ENCODE results near the gene UQCRHL.
"Not testable (repeated sequence)": the region's sequence is repeated elsewhere in the genome, so short reads cannot be mapped to it uniquely, and the experiment has no call there.

The UQCRHL gene

DNA sequence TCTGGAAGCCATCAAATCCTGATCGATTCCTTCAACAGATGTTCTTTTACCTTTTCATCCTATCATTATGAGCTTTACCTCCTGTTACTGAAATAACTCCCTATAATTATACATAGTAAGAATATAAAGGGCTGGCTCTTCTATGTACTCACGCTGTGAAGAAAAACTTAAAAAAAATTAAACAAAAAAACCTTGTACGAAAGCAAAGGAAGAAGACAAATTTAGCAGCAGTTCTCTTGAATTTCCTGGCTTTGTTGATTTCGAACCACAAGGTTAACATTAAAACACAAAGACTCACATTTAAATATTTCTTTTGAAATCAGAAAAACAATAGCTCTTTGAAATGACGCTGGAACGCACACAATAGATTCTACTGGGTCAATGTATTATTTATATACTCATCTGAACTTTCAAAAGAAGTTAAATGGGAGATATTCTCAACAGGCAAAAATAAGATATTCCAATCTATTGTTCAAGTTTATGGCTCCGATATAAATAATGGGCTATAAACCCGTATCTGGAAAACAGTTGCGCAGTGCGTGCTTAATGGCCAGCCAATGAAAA, 26.5 kb upstream of the UQCRHL start:
- H3K4me3 ChIP-seq (ENCODE audit: low read depth, low read length) = peak overlapping the region; percentile 77
- no peak for DNase-seq (ENCODE audit: low read depth)
- TF ChIP-seq, protein P1, sequence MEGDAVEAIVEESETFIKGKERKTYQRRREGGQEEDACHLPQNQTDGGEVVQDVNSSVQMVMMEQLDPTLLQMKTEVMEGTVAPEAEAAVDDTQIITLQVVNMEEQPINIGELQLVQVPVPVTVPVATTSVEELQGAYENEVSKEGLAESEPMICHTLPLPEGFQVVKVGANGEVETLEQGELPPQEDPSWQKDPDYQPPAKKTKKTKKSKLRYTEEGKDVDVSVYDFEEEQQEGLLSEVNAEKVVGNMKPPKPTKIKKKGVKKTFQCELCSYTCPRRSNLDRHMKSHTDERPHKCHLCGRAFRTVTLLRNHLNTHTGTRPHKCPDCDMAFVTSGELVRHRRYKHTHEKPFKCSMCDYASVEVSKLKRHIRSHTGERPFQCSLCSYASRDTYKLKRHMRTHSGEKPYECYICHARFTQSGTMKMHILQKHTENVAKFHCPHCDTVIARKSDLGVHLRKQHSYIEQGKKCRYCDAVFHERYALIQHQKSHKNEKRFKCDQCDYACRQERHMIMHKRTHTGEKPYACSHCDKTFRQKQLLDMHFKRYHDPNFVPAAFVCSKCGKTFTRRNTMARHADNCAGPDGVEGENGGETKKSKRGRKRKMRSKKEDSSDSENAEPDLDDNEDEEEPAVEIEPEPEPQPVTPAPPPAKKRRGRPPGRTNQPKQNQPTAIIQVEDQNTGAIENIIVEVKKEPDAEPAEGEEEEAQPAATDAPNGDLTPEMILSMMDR (conservative IDR thresholded peaks at IDR 0.05; ENCODE audit: low read depth, low read length) = no peak

DNA sequence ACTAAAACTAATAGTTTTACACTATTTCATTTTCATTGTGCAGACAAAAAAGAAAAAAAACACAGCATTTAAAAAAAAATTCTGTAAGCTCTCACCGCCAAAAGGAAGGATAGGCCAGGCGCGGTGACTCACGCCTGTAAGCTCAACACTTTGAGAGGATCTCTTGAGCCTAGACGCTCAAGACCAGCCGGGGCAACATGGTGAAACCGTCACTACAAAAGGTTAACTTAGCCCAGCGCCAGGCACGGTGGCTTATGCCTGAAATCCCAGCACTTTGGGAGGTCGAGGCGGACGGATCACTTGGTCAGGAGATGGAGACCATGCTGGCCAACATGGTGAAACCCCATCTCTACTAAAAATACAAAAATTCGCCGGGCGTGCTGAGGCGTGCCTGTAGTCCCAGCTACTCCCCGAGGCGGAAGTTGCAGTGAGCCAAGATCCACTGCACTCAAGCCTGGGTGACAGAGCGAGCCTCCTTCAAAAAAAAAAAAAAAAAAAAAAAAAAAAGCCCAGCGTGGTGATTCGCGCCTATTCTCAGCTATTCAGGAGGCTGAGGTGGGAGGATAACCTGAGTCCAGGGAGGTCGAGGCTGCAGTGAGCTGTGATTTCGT, 25.7 kb upstream of the UQCRHL start:
- TF ChIP-seq, protein P1 (conservative IDR thresholded peaks at IDR 0.05; ENCODE audit: low read depth, low read length) = no peak
- peak overlapping the region; percentile 77 for H3K4me3 ChIP-seq (ENCODE audit: low read depth, low read length)
- DNase-seq (ENCODE audit: low read depth) = no peak

DNA sequence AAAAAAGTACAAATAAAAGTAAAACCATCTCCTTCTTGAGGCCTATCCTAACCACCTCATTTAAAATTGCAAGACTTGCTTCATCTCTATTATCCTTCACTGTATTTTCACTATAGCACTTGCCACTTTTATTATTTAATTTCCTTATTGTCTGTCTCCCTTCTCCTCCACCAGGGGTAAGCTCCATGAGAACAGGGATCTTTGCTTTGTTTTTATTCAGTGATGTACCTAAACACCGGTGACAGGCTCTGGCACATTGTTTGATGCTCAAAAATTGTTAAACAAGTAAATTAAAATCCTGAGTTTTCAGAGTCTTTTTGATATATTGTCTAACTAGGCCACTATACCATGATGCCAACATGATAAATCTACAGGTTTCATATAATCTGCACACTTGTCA, 22.8 kb upstream of the UQCRHL start:
- no peak for DNase-seq (ENCODE audit: low read depth)
- TF ChIP-seq, protein P1 (conservative IDR thresholded peaks at IDR 0.05; ENCODE audit: low read depth, low read length) = no peak
- no peak overlapping the region for H3K4me3 ChIP-seq (ENCODE audit: low read depth, low read length)

DNA sequence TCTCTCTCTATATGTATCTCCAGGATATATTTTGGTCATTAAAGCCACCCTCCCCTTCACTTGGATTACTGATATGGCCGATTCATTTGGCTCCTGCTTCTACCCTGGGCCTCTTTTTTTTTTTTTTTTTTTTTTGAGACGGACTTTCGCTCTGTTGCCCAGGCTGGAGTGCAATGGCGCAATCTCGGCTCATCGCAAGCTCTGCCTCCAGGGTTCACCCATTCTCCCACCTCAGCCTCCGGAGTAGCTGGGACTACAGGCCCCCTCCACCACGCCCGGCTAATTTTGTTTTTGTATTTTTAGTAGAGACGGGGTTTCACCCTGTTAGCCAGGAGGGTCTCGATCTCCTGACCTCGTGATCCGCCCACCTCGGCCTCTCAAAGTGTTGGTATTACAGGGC, 21.5 kb upstream of the UQCRHL start:
- not testable (repeated sequence) for H3K4me3 ChIP-seq (ENCODE audit: low read depth, low read length); DNase-seq (ENCODE audit: low read depth)

DNA sequence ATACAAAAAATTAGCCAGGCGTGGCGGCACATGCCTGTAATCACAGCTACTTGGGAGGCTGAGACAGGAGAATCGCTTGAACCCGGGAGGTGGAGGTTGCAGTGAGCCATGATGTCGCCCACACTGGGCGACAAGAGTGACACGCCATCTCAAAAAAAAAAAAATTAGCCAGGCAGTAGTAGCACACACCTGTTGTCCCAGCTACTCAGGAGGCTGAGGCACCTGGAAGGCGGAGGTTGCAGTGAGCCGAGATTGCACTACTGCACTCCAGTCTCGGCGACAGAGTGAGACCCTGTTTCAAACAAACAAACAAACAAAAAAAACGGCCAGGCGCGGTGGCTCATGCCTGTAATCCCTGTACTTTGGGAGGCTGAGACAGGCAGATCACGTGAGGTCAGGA, 20.1 kb upstream of the UQCRHL start:
- not testable (repeated sequence) for DNase-seq (ENCODE audit: low read depth); H3K4me3 ChIP-seq (ENCODE audit: low read depth, low read length)

DNA sequence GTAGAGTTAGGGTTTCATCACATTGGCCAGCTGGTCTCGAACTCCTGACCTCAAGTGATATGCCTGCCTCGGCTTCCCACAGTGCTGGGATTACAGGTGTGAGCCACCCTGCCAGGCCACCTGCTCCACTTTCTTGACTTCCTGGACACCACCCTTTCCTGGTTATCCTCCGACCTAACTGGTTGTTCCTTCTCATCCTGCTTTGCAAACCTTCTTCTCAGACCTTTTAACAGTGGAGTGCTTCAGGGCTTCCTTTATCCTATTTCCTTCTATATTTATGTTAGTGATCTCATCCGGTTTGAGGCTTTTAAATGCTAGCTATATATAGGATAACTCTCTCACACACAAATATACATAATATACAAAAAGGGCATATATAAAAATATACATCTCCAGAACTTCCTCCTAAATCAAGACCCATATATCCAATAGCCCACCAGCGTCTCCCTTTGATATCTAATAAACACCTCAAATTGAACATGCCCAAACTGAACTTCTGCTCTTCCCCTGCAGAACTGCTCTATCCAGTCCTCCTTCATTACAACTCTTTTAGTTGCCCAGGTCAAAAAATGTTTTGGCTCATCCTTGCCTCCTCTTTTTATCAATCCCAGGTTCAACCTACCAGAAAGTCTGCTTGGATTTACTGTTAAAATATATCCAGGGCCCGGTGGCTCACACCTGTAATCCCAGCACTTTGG, 19.5 kb upstream of the UQCRHL start:
- TF ChIP-seq, protein P1 (conservative IDR thresholded peaks at IDR 0.05; ENCODE audit: low read depth, low read length) = no peak
- no peak for DNase-seq (ENCODE audit: low read depth)
- no peak overlapping the region for H3K4me3 ChIP-seq (ENCODE audit: low read depth, low read length)

DNA sequence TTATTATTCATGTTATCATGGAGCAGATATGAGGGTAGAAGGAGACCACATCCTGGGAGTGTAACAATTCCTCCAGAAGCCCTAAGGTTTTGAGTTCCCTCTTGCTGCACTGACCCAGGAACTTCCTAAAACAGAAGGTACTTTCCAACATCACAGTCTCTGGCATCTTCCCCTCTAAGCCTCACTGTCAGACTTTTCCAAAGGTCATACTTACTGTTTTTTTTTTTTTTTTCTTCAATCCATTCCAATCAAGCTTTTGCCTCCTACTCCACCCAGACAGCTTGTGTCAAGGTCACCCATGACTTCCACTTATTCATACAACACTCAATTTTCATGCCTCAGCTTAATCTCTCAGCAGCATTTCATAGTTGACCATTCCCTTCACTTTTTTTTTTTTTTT, 18.4 kb upstream of the UQCRHL start:
- no peak overlapping the region for H3K4me3 ChIP-seq (ENCODE audit: low read depth, low read length)
- DNase-seq (ENCODE audit: low read depth) = peak; percentile 41
- TF ChIP-seq, protein P1 (conservative IDR thresholded peaks at IDR 0.05; ENCODE audit: low read depth, low read length) = no peak

DNA sequence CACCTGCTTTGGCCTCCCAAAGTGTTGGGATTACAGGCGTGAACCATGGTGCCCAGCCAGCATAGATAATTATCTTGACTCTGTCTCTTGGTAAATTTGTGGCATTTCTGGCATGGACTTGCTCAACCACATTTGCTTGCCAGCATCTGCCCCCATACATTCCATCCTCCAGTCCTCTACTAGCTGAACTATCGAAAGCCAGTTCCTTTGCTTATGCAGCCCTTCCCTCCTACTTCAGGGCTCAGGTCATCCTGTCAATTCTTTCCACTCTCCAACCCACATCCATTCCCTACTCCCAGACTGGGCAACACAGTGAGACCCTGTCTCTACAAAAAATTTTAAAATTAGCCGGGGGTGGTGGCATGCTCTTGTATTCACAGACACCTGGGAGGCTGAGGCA, 13.0 kb upstream of the UQCRHL start:
- DNase-seq (ENCODE audit: low read depth) = peak; percentile 15
- no peak overlapping the region for H3K4me3 ChIP-seq (ENCODE audit: low read depth, low read length)
- TF ChIP-seq, protein P1 (conservative IDR thresholded peaks at IDR 0.05; ENCODE audit: low read depth, low read length) = no peak
